RWPE2 (cell line): ENCODE results near the gene LSM14A.

ENCODE experiments used
- ATAC-seq: fragments of 200-7000 bp; cut with Tn5 transposase; 3 replicates; pipeline ENCODE4 v1.9.1; 2021; ENCODE audit warnings: low read depth
- DNase-seq: peaks from one replicate; pipeline ENCODE4 v3.0.0-alpha.2; 2020; ENCODE audit warnings: low spot score
- H3K27ac ChIP-seq: fragments of 450-650 bp; 2 replicates; pipeline ENCODE4 v1.5.1; 2017; ENCODE audit warnings: mild to moderate bottlenecking; ENCODE audit not compliant: poor library complexity, severe bottlenecking
- H3K27me3 ChIP-seq: fragments of 250-450 bp; sonication (Bioruptor Pico); 2 replicates; pipeline ENCODE4 v1.5.1; 2021; ENCODE audit warnings: mild to moderate bottlenecking, moderate library complexity; ENCODE audit not compliant: insufficient read depth, poor library complexity, severe bottlenecking
- H3K36me3 ChIP-seq: fragments of 250-450 bp; sonication (Bioruptor Pico); 2 replicates; pipeline ENCODE4 v1.5.1; 2020; ENCODE audit warnings: low read depth, mild to moderate bottlenecking, moderate library complexity
- H3K4me1 ChIP-seq: fragments of 250-450 bp; sonication (Bioruptor Pico); 2 replicates; pipeline ENCODE4 v1.5.1; 2021; ENCODE audit warnings: mild to moderate bottlenecking, moderate library complexity; ENCODE audit not compliant: insufficient read depth, poor library complexity, severe bottlenecking
- H3K4me3 ChIP-seq: fragments of 250-450 bp; sonication (Bioruptor Pico); 2 replicates; pipeline ENCODE4 v1.5.1; 2021; ENCODE audit warnings: mild to moderate bottlenecking, moderate library complexity; ENCODE audit not compliant: severe bottlenecking
- H3K9me3 ChIP-seq: fragments of 250-450 bp; sonication (Bioruptor Pico); 2 replicates; pipeline ENCODE4 v1.5.1; 2021; ENCODE audit warnings: mild to moderate bottlenecking, moderate library complexity; ENCODE audit not compliant: severe bottlenecking
- TF ChIP-seq, protein P1 (sequence below): fragments of 450-650 bp; IDR thresholded peaks from one replicate; pipeline ENCODE4 v1.5.1; 2017; ENCODE audit warnings: mild to moderate bottlenecking, moderate library complexity; ENCODE audit not compliant: poor library complexity, severe bottlenecking

Gene LSM14A

DNA sequence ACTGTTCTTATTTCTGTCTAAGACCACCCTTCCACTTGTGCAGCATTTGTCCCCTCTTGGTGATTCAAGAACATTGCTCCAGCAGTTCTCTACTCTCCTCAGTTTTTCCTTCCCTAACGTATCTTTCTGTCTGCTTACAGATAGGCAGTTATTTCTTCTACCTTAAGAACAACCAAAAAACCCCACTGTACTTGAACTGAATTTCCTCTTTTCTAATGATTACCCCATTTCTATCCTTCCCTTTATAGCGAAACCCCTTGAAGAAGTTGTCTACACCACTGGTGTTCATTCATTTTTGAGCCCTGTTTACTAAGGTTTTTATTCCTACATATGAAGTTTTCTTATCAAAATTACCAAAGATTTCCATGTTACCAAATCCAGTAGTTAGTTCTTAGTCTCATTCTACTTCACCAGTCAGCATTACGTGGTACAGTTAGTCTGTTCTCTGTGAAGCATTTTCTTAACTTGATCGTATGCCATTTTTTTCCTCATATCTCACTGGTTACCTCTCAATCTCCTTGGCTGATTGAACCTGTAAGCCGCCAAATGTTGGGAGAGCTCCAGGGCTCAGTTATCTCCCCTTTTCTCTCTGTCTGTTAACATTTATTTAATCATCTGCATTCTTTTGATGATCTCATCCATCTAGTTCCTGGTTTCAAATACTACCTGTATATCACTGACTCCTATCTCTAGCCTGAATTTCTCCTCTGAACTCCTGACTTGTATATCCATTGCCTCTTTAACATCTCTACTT lies 9.0 kb downstream of the LSM14A start:
- Histone ChIP-seq H3K36me3 (peaks cover 57% of the 10 kb centered on the region), H3K4me3 (no peak overlapping the region), H3K9me3 (no peaks in the 10 kb centered on the region), H3K4me1 (peaks cover 16% of the 10 kb centered on the region), H3K27ac (no peak overlapping the region), H3K27me3 (no peaks in the 10 kb centered on the region)
- TF ChIP-seq, protein P1, sequence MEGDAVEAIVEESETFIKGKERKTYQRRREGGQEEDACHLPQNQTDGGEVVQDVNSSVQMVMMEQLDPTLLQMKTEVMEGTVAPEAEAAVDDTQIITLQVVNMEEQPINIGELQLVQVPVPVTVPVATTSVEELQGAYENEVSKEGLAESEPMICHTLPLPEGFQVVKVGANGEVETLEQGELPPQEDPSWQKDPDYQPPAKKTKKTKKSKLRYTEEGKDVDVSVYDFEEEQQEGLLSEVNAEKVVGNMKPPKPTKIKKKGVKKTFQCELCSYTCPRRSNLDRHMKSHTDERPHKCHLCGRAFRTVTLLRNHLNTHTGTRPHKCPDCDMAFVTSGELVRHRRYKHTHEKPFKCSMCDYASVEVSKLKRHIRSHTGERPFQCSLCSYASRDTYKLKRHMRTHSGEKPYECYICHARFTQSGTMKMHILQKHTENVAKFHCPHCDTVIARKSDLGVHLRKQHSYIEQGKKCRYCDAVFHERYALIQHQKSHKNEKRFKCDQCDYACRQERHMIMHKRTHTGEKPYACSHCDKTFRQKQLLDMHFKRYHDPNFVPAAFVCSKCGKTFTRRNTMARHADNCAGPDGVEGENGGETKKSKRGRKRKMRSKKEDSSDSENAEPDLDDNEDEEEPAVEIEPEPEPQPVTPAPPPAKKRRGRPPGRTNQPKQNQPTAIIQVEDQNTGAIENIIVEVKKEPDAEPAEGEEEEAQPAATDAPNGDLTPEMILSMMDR = no peak
- DNase-seq (no peak), ATAC-seq (no peak; the same call in 2 of the 3 replicates)

DNA sequence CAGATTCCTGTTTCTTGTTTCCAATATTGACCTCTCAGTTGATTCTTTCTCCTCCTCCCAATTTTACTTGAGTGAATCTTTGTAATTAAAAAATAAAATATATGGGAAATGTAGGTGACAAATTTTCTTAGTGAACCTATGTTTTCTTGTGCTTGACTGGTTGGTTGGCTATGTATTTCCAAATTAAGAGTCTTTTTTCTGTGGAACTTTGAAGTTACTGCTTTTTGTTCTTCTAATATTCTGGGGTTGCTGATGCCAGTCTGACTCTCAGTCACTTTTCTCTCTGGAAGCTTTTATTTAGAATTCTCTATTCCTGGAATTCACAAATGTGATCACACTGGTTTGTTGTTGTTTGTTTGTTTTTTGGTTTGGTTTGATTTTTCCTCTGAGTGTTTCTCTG lies 9.8 kb downstream of the LSM14A start:
- H3K4me1 ChIP-seq = peaks cover 7% of the 10 kb centered on the region

DNA sequence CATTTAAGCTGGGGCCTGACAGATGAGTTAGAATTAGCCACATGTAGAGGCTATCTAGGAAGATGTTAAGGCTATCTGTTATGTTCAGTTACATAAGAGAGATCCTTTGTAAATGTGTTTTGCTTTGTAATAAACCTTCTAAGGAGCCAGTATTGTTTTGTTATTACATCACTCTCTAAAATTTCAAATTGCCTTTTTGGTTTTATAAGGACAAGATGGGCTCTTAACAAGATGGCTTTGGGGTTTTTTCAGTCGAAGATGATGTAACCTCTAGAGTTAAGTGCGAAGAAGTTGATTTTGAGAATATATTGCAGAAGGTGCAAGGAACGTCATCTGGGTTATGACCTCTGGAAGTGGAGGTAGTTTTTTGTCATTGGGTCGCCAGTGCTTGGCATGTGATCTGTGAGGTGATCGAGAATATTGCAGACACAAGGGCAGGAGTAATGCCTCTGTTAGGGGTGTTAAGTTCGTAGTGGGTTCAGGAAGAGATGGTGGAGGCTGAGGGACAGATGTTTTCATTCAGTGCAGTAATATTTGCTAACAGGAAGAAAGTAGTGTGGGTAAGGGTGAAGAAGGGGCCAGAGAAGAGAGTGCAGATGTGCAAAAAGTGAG lies 12.7 kb downstream of the LSM14A start:
- no peaks in the 10 kb centered on the region for H3K4me1 ChIP-seq
- peaks cover 24% of the 10 kb centered on the region for H3K36me3 ChIP-seq
- H3K27ac ChIP-seq = no peak overlapping the region
- TF ChIP-seq, protein P1 = no peak
- no peak overlapping the region for H3K4me3 ChIP-seq
- ATAC-seq (no peak), DNase-seq (no peak)
- no peaks in the 10 kb centered on the region for H3K27me3 ChIP-seq
- H3K9me3 ChIP-seq = no peaks in the 10 kb centered on the region

More for the DNA sequence above, 9.8 kb downstream of the LSM14A start:
- peaks cover 49% of the 10 kb centered on the region for H3K36me3 ChIP-seq
- TF ChIP-seq, protein P1 = no peak
- no peak overlapping the region for H3K4me3 ChIP-seq
- no peak overlapping the region for H3K27ac ChIP-seq
- no peaks in the 10 kb centered on the region for H3K27me3 ChIP-seq
- no peaks in the 10 kb centered on the region for H3K9me3 ChIP-seq
- DNase-seq (no peak), ATAC-seq (no peak)

DNA sequence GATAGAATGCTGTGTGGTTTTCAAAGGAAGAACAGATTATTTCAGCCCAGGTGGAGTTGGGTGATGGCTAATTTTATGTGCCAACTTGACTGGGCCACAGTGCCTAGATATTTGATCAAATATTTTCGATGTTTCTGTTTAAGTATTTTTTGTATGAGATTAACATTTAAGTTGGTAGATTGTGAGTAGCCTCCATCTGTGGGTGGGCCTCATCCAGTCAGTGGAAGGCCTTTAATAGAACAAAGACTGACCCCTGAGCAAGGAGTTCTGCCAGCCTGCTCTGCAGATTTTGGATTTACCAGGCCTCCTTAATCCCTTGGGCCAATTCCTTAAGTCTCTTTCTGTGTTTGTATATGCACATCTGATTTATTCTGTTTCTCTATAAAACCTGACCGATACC lies 13.9 kb downstream of the LSM14A start:
- no peaks in the 10 kb centered on the region for H3K9me3 ChIP-seq
- TF ChIP-seq, protein P1 = no peak

DNA sequence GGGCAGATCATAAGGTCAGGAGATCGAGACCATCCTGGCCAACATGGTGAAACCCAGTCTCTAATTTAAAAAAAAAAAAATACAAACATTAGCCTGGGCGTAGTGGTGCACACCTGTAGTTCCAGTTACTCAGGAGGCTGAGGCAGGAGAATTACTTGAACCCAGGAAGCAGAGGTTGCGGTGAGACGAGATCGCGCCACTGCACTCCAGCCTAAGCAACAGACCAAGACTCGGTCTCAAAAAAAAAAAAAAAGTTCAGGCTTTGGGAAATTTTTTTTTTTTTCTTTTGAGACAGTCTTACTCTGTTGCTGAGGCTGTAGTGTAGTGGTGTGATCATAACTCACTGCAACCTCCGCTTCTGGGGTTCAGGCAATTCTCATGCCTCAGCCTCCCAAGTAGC lies 14.7 kb downstream of the LSM14A start:
- no peaks in the 10 kb centered on the region for H3K9me3 ChIP-seq
- H3K4me3 ChIP-seq = no peak overlapping the region
- TF ChIP-seq, protein P1 = no peak
- no peak overlapping the region for H3K27ac ChIP-seq
- no peaks in the 10 kb centered on the region for H3K4me1 ChIP-seq
- H3K27me3 ChIP-seq = no peaks in the 10 kb centered on the region
- DNase-seq (no peak), ATAC-seq (no peak)
- H3K36me3 ChIP-seq = peaks cover 17% of the 10 kb centered on the region

More for the DNA sequence above, 13.9 kb downstream of the LSM14A start:
- Histone ChIP-seq H3K36me3 (peaks cover 24% of the 10 kb centered on the region), H3K27ac (no peak overlapping the region), H3K4me1 (no peaks in the 10 kb centered on the region), H3K27me3 (no peaks in the 10 kb centered on the region), H3K4me3 (no peak overlapping the region)
- no peak for DNase-seq
- ATAC-seq = no peak
